ENCODE data around the gene WASHC2C. TPM values are rescaled to one million over a fixed set of nuclear protein-coding genes. Genes with fewer than 3 reads are reported as not detected.
"Not testable (repeated sequence)": the region's sequence is repeated elsewhere in the genome, so short reads cannot be mapped to it uniquely, and the experiment has no call there.

Gene WASHC2C
- total RNA-seq, 4 donors from 2014 or later: 32.2 to 49.7 (median 39.9) TPM

- peak in 1 of 6 experiments; percentile 6 for TF ChIP-seq CTCF (IDR thresholded peaks at IDR 0.05)
- WGBS, 2 donors: 100% methylated on average over 1 of the region's 1 CpG
- DNase-seq; H3K27me3 ChIP-seq; H3K27ac ChIP-seq; intact Hi-C loops (cut with DNase I); H3K9me3 ChIP-seq; H3K4me3 ChIP-seq (replicated peaks in 1 of 3); H3K4me1 ChIP-seq; H3K36me3 ChIP-seq: not testable (repeated sequence)
These were observed 7.8 kb downstream of the WASHC2C start for GRCh38 chr10:45734867-45735266.

GRCh38 chr10:45741559-45741958 lies 14.5 kb downstream of the WASHC2C start:
- H3K36me3 ChIP-seq; H3K4me1 ChIP-seq; H3K4me3 ChIP-seq (replicated peaks in 1 of 3); DNase-seq; intact Hi-C loops (cut with DNase I); H3K27me3 ChIP-seq; H3K9me3 ChIP-seq; H3K27ac ChIP-seq: not testable (repeated sequence)
- 87 to 88% methylated on average over 7 of the region's 7 CpGs for WGBS, 2 donors

- H3K27me3 ChIP-seq; H3K27ac ChIP-seq; DNase-seq; intact Hi-C loops (cut with DNase I); H3K36me3 ChIP-seq; H3K4me3 ChIP-seq (replicated peaks in 1 of 3); H3K4me1 ChIP-seq; H3K9me3 ChIP-seq: not testable (repeated sequence)
- WGBS, 2 donors: 94% methylated on average over 3 to 4 of the region's 7 CpGs
These were observed 14.9 kb downstream of the WASHC2C start for GRCh38 chr10:45742014-45742413.

GRCh38 chr10:45751141-45751540 lies 24.1 kb downstream of the WASHC2C start:
- H3K27ac ChIP-seq; H3K9me3 ChIP-seq; H3K36me3 ChIP-seq; intact Hi-C loops (cut with DNase I); H3K4me3 ChIP-seq (replicated peaks in 1 of 3); H3K4me1 ChIP-seq; H3K27me3 ChIP-seq; DNase-seq: not testable (repeated sequence)
- WGBS, 2 donors: 85 to 96% methylated on average over 3 of the region's 4 CpGs

GRCh38 chr10:45752210-45752609 lies 25.1 kb downstream of the WASHC2C start:
- WGBS, 2 donors: 86 to 90% methylated on average over 3 of the region's 5 CpGs
- intact Hi-C loops (cut with DNase I); H3K4me3 ChIP-seq (replicated peaks in 1 of 3); H3K27ac ChIP-seq; H3K9me3 ChIP-seq; H3K4me1 ChIP-seq; DNase-seq; H3K27me3 ChIP-seq; H3K36me3 ChIP-seq: not testable (repeated sequence)

GRCh38 chr10:45753979-45754495 lies 27.0 kb downstream of the WASHC2C start:
- H3K4me3 ChIP-seq (replicated peaks in 1 of 3); H3K9me3 ChIP-seq; intact Hi-C loops (cut with DNase I); H3K4me1 ChIP-seq; H3K27me3 ChIP-seq; H3K27ac ChIP-seq; DNase-seq: not testable (repeated sequence)
- 93 to 95% methylated on average over 6 to 7 of the region's 7 CpGs for WGBS, 2 donors
- peaks cover 4 to 11% of the 10 kb centered on the region in 2 donors for H3K36me3 ChIP-seq

GRCh38 chr10:45755083-45755482 lies 28.0 kb downstream of the WASHC2C start:
- H3K4me3 ChIP-seq (replicated peaks in 1 of 3); H3K27ac ChIP-seq; DNase-seq; H3K27me3 ChIP-seq; H3K4me1 ChIP-seq; H3K9me3 ChIP-seq; intact Hi-C loops (cut with DNase I): not testable (repeated sequence)
- 91 to 97% methylated on average over 5 of the region's 5 CpGs for WGBS, 2 donors
- H3K36me3 ChIP-seq: peaks cover 4 to 11% of the 10 kb centered on the region in 2 donors

- intact Hi-C loops (cut with DNase I); H3K9me3 ChIP-seq; H3K27ac ChIP-seq; H3K4me3 ChIP-seq (replicated peaks in 1 of 3); DNase-seq; H3K4me1 ChIP-seq; H3K27me3 ChIP-seq: not testable (repeated sequence)
- WGBS, 2 donors: 100% methylated on average over 1 of the region's 3 CpGs
- H3K36me3 ChIP-seq: peaks cover 4 to 11% of the 10 kb centered on the region in 2 donors
These were observed 29.0 kb downstream of the WASHC2C start for GRCh38 chr10:45756065-45756464.

GRCh38 chr10:45757661-45758396 lies 30.8 kb downstream of the WASHC2C start:
- intact Hi-C loops (cut with DNase I): not testable (repeated sequence)
- peaks cover 4 to 11% of the 10 kb centered on the region in 2 donors for H3K36me3 ChIP-seq

GRCh38 chr10:45761622-45762021 lies 34.6 kb downstream of the WASHC2C start:
- H3K4me1 ChIP-seq; H3K36me3 ChIP-seq; H3K27ac ChIP-seq; H3K27me3 ChIP-seq; H3K4me3 ChIP-seq (replicated peaks in 1 of 3); H3K9me3 ChIP-seq; DNase-seq; intact Hi-C loops (cut with DNase I): not testable (repeated sequence)
- 83 to 93% methylated on average over 6 of the region's 6 CpGs for WGBS, 2 donors

More at GRCh38 chr10:45757661-45758396, 30.8 kb downstream of the WASHC2C start:
- not testable (repeated sequence) for H3K4me3 ChIP-seq (replicated peaks in 1 of 3); DNase-seq; H3K27ac ChIP-seq; H3K9me3 ChIP-seq; H3K4me1 ChIP-seq; H3K27me3 ChIP-seq
- WGBS, 2 donors: 89 to 96% methylated on average over 8 of the region's 8 CpGs

- WGBS, 2 donors: 100% methylated on average over 1 to 2 of the region's 3 CpGs
These were observed 36.0 kb downstream of the WASHC2C start for GRCh38 chr10:45763037-45763436.

GRCh38 chr10:45768334-45768733 lies 41.3 kb downstream of the WASHC2C start:
- H3K27me3 ChIP-seq; H3K4me3 ChIP-seq (replicated peaks in 1 of 3); DNase-seq; H3K4me1 ChIP-seq; H3K36me3 ChIP-seq; intact Hi-C loops (cut with DNase I); H3K27ac ChIP-seq; H3K9me3 ChIP-seq: not testable (repeated sequence)
- 93 to 95% methylated on average over 4 of the region's 4 CpGs for WGBS, 2 donors

More at GRCh38 chr10:45763037-45763436, 36.0 kb downstream of the WASHC2C start:
- intact Hi-C loops (cut with DNase I); H3K36me3 ChIP-seq; H3K9me3 ChIP-seq; H3K27ac ChIP-seq; DNase-seq; H3K4me1 ChIP-seq; H3K4me3 ChIP-seq (replicated peaks in 1 of 3); H3K27me3 ChIP-seq: not testable (repeated sequence)
